ENCODE measurements around the gene AQP2.

- TF ChIP-seq, protein P1, sequence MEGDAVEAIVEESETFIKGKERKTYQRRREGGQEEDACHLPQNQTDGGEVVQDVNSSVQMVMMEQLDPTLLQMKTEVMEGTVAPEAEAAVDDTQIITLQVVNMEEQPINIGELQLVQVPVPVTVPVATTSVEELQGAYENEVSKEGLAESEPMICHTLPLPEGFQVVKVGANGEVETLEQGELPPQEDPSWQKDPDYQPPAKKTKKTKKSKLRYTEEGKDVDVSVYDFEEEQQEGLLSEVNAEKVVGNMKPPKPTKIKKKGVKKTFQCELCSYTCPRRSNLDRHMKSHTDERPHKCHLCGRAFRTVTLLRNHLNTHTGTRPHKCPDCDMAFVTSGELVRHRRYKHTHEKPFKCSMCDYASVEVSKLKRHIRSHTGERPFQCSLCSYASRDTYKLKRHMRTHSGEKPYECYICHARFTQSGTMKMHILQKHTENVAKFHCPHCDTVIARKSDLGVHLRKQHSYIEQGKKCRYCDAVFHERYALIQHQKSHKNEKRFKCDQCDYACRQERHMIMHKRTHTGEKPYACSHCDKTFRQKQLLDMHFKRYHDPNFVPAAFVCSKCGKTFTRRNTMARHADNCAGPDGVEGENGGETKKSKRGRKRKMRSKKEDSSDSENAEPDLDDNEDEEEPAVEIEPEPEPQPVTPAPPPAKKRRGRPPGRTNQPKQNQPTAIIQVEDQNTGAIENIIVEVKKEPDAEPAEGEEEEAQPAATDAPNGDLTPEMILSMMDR (conservative IDR thresholded peaks at IDR 0.05; ENCODE audit: low read depth in 2 of 2) = no peak
- TF ChIP-seq, protein P2, sequence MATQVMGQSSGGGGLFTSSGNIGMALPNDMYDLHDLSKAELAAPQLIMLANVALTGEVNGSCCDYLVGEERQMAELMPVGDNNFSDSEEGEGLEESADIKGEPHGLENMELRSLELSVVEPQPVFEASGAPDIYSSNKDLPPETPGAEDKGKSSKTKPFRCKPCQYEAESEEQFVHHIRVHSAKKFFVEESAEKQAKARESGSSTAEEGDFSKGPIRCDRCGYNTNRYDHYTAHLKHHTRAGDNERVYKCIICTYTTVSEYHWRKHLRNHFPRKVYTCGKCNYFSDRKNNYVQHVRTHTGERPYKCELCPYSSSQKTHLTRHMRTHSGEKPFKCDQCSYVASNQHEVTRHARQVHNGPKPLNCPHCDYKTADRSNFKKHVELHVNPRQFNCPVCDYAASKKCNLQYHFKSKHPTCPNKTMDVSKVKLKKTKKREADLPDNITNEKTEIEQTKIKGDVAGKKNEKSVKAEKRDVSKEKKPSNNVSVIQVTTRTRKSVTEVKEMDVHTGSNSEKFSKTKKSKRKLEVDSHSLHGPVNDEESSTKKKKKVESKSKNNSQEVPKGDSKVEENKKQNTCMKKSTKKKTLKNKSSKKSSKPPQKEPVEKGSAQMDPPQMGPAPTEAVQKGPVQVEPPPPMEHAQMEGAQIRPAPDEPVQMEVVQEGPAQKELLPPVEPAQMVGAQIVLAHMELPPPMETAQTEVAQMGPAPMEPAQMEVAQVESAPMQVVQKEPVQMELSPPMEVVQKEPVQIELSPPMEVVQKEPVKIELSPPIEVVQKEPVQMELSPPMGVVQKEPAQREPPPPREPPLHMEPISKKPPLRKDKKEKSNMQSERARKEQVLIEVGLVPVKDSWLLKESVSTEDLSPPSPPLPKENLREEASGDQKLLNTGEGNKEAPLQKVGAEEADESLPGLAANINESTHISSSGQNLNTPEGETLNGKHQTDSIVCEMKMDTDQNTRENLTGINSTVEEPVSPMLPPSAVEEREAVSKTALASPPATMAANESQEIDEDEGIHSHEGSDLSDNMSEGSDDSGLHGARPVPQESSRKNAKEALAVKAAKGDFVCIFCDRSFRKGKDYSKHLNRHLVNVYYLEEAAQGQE (IDR thresholded peaks at IDR 0.05; ENCODE audit: unreplicated experiment) = no peak
- TF ChIP-seq ZNF331 (CRISPR knock-in tag; IDR thresholded peaks at IDR 0.05; ENCODE audit: low read depth) = no peak
- TF ChIP-seq, protein P3, sequence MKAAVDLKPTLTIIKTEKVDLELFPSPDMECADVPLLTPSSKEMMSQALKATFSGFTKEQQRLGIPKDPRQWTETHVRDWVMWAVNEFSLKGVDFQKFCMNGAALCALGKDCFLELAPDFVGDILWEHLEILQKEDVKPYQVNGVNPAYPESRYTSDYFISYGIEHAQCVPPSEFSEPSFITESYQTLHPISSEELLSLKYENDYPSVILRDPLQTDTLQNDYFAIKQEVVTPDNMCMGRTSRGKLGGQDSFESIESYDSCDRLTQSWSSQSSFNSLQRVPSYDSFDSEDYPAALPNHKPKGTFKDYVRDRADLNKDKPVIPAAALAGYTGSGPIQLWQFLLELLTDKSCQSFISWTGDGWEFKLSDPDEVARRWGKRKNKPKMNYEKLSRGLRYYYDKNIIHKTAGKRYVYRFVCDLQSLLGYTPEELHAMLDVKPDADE (IDR thresholded peaks at IDR 0.05) = no peak
These were observed 17.9 kb upstream of the AQP2 start for GRCh38 chr12:49932533-49933130.

All from GM23338 (cell line).